HepG2 (cell line): ENCODE data around the gene PRDX2. TPM values are rescaled to one million over a fixed set of nuclear protein-coding genes. Genes with fewer than 3 reads are reported as not detected.

Source experiments
- ARHGAP35 ChIP-seq: sonication (generic); formaldehyde crosslinking; IDR thresholded peaks from 2 replicates; pipeline ENCODE4 v1.9.0; 2022; ENCODE audit warnings: mild to moderate bottlenecking, inconsistent platforms, moderate library complexity, missing genetic modification reagents, borderline replicate concordance
- ATF3 ChIP-seq: sonication (generic); formaldehyde crosslinking; IDR thresholded peaks from 2 replicates; pipeline ENCODE4 v1.4.0; 2020; ENCODE audit warnings: missing genetic modification reagents
- BCL6 ChIP-seq: IDR thresholded peaks from 2 replicates; pipeline ENCODE4 v1.6.1; 2016; ENCODE audit warnings: missing genetic modification reagents, missing compliant biosample characterization
- EEA1 ChIP-seq: sonication (generic); formaldehyde crosslinking; IDR thresholded peaks from 2 replicates; pipeline ENCODE4 v1.5.1; 2020; ENCODE audit warnings: mild to moderate bottlenecking, missing genetic modification reagents, borderline replicate concordance
- GATAD1 ChIP-seq: IDR thresholded peaks from 2 replicates; pipeline ENCODE4 v1.6.1; 2016; ENCODE audit warnings: missing genetic modification reagents, missing compliant biosample characterization
- HMG20B ChIP-seq: conservative IDR thresholded peaks from 2 replicates; pipeline ENCODE4 v1.6.1; 2016; ENCODE audit warnings: missing genetic modification reagents, missing compliant biosample characterization
- IKZF5 ChIP-seq: IDR thresholded peaks from 2 replicates; pipeline ENCODE4 v1.6.1; 2018; ENCODE audit warnings: missing genetic modification reagents, mild to moderate bottlenecking, missing compliant biosample characterization
- MNT ChIP-seq: fragments of 450-650 bp; IDR thresholded peaks from 2 replicates; pipeline ENCODE4 v1.6.1; 2016
- MXI1 ChIP-seq: IDR thresholded peaks from 3 replicates; pipeline ENCODE4 v1.6.1; 2012; ENCODE audit warnings: low read depth, low read length, inconsistent platforms, borderline replicate concordance
- NFIB ChIP-seq: sonication (generic); formaldehyde crosslinking; IDR thresholded peaks from 2 replicates; pipeline ENCODE4 v1.9.0; 2021; ENCODE audit warnings: missing genetic modification reagents, mild to moderate bottlenecking, borderline replicate concordance
- PAF1 ChIP-seq: IDR thresholded peaks from 2 replicates; pipeline ENCODE4 v1.6.1; 2016; ENCODE audit warnings: missing genetic modification reagents, missing compliant biosample characterization
- PTBP1 ChIP-seq: fragments of 200-400 bp; formaldehyde crosslinking; IDR thresholded peaks from 2 replicates; pipeline ENCODE4 v1.6.1; 2018; ENCODE audit warnings: low read length, low read depth; ENCODE audit not compliant: poor library complexity, severe bottlenecking
- RELA ChIP-seq: sonication (generic); formaldehyde crosslinking; IDR thresholded peaks from 2 replicates; pipeline ENCODE4 v1.4.0; 2020; ENCODE audit warnings: missing genetic modification reagents
- RFXAP ChIP-seq: sonication (generic); formaldehyde crosslinking; IDR thresholded peaks from 2 replicates; pipeline ENCODE4 v1.4.0; 2020; ENCODE audit warnings: missing genetic modification reagents, borderline replicate concordance
- SNRNP70 ChIP-seq: fragments of 200-400 bp; formaldehyde crosslinking; IDR thresholded peaks from 2 replicates; pipeline ENCODE4 v1.6.1; 2017; ENCODE audit warnings: mild to moderate bottlenecking, low read depth, low read length, moderate library complexity
- SP140L ChIP-seq: sonication (generic); formaldehyde crosslinking; IDR thresholded peaks from 2 replicates; pipeline ENCODE4 v1.4.0; 2020; ENCODE audit warnings: missing genetic modification reagents, borderline replicate concordance
- SSRP1 ChIP-seq: IDR thresholded peaks from 2 replicates; pipeline ENCODE4 v1.6.1; 2016; ENCODE audit warnings: control low read depth
- STAG1 ChIP-seq: sonication (generic); formaldehyde crosslinking; IDR thresholded peaks from 2 replicates; pipeline ENCODE4 v1.4.0; 2020; ENCODE audit warnings: missing genetic modification reagents
- TERF1 ChIP-seq: sonication (generic); formaldehyde crosslinking; IDR thresholded peaks from 2 replicates; pipeline ENCODE4 v1.8.0; 2022; ENCODE audit warnings: mild to moderate bottlenecking, missing genetic modification reagents, moderate library complexity
- ZBTB38 ChIP-seq: sonication (generic); formaldehyde crosslinking; IDR thresholded peaks from 2 replicates; pipeline ENCODE4 v1.5.1; 2020; ENCODE audit warnings: mild to moderate bottlenecking, missing genetic modification reagents
- ZFY ChIP-seq: sonication (generic); formaldehyde crosslinking; IDR thresholded peaks from 2 replicates; pipeline ENCODE4 v1.4.0; 2020; ENCODE audit warnings: missing genetic modification reagents
- ZNF205 ChIP-seq: IDR thresholded peaks from 2 replicates; pipeline ENCODE4 v1.6.1; 2018; ENCODE audit warnings: missing biosample characterization, missing genetic modification reagents
- ZNF33B ChIP-seq: sonication (generic); formaldehyde crosslinking; IDR thresholded peaks from 2 replicates; pipeline ENCODE4 v1.5.1; 2020; ENCODE audit warnings: mild to moderate bottlenecking, missing genetic modification reagents
- ZNF510 ChIP-seq: sonication (generic); formaldehyde crosslinking; IDR thresholded peaks from 2 replicates; pipeline ENCODE4 v1.4.0; 2020; ENCODE audit warnings: low read depth, mild to moderate bottlenecking, missing genetic modification reagents
- ZNF530 ChIP-seq: sonication (generic); formaldehyde crosslinking; IDR thresholded peaks from 2 replicates; pipeline ENCODE4 v1.5.0; 2020; ENCODE audit warnings: low read depth, mild to moderate bottlenecking, missing genetic modification reagents
- ZNF546 ChIP-seq: sonication (generic); formaldehyde crosslinking; conservative IDR thresholded peaks from 2 replicates; pipeline ENCODE4 v1.8.1; 2023; ENCODE audit warnings: mild to moderate bottlenecking, missing genetic modification reagents
- ZNF598 ChIP-seq: sonication (generic); formaldehyde crosslinking; IDR thresholded peaks from 2 replicates; pipeline ENCODE4 v1.5.1; 2020; ENCODE audit warnings: mild to moderate bottlenecking, missing genetic modification reagents, borderline replicate concordance
- ZNF644 ChIP-seq: IDR thresholded peaks from 2 replicates; pipeline ENCODE4 v1.6.1; 2016; ENCODE audit warnings: low read depth
- ZSCAN29 ChIP-seq: sonication (generic); formaldehyde crosslinking; conservative IDR thresholded peaks from 2 replicates; pipeline ENCODE4 v1.4.0; 2020; ENCODE audit warnings: mild to moderate bottlenecking, missing genetic modification reagents
- polyA plus RNA-seq, 8 experiments: library from polyadenylated mRNA; depleted of rRNA in 3 of 8; stranded (reverse) in 7 of 8; unstranded in 1 of 8; fragments of >200 nt; fragmentation: Illumina TruSeq in 4 of 8; extraction: Trizol in 4 of 8; gene quantifications; 2 replicates each; pipeline versions ENCODE4 v1.2.1 to v1.2.3, GENCODE V29; 2011 to 2016; ENCODE audit warnings: low read depth in 4 of 8, missing spikeins in 1 of 8, mixed read lengths in 1 of 8; ENCODE audit not compliant: insufficient read depth in 1 of 8
- total RNA-seq, 5 experiments: library from RNA; depleted of rRNA; stranded (reverse); fragments of >200 nt; fragmentation: Illumina TruSeq; extraction: Trizol; gene quantifications; 2 replicates each; pipeline ENCODE4 v1.2.3, GENCODE V29; 2016; ENCODE audit warnings: low read depth in 1 of 5

Gene PRDX2
- total and polyA plus RNA-seq, 2 of the 13 experiments (the other 11 are each of a cell fraction or from before 2014, with no cell fraction given): 218 to 381 TPM

- peak; percentile 82 for TF ChIP-seq STAG1 (CRISPR knock-in tag)
- 0 out of 2 replicates have a peak, but pooled peaks have one; percentile 42 for TF ChIP-seq ZNF546 (CRISPR knock-in tag)
- TF ChIP-seq NFIB (CRISPR knock-in tag): no peak
- TF ChIP-seq EEA1 (CRISPR knock-in tag): no peak
- TF ChIP-seq ARHGAP35 (CRISPR knock-in tag): no peak
- no peak for TF ChIP-seq MNT
- TF ChIP-seq ZFY (CRISPR knock-in tag): peak; percentile 60
- TF ChIP-seq PAF1 (CRISPR knock-in tag): no peak
- TF ChIP-seq IKZF5 (CRISPR knock-in tag): no peak
- no peak for TF ChIP-seq HMG20B
- no peak for TF ChIP-seq TERF1 (CRISPR knock-in tag)
- no peak for TF ChIP-seq ZNF644
- no peak for TF ChIP-seq ZNF205 (CRISPR knock-in tag)
- TF ChIP-seq ZSCAN29 (CRISPR knock-in tag): no peak
- TF ChIP-seq MXI1: peak; percentile 43; the same call in 1 of the 3 replicates
- TF ChIP-seq SP140L (CRISPR knock-in tag): no peak
- TF ChIP-seq ZNF530 (CRISPR knock-in tag): no peak
- TF ChIP-seq ZNF33B (CRISPR knock-in tag): no peak
- TF ChIP-seq SNRNP70: no peak
- 0 out of 2 replicates have a peak, but pooled peaks have one; percentile 24 for TF ChIP-seq SSRP1 (CRISPR knock-in tag)
- 0 out of 2 replicates have a peak, but pooled peaks have one; percentile 25 for TF ChIP-seq BCL6
- TF ChIP-seq RELA (CRISPR knock-in tag): no peak
- no peak for TF ChIP-seq ZNF510 (CRISPR knock-in tag)
- TF ChIP-seq ZNF598 (CRISPR knock-in tag): no peak
- 0 out of 2 replicates have a peak, but pooled peaks have one; percentile 19 for TF ChIP-seq GATAD1 (CRISPR knock-in tag)
- no peak for TF ChIP-seq ATF3
- TF ChIP-seq RFXAP: no peak
- no peak for TF ChIP-seq PTBP1
- no peak for TF ChIP-seq ZBTB38
Observed at GRCh38 chr19:12777217-12778016, 24.2 kb downstream of the PRDX2 start (continued).
